GM12892 (cell line): Measurements from ENCODE around the gene KCNMB4.

ENCODE experiments used
- POLR2A ChIP-seq: IDR thresholded peaks from 2 replicates; pipeline ENCODE4 v1.6.1; 2011; ENCODE audit warnings: low read depth, low read length, control low read depth
- POLR2AphosphoS5 ChIP-seq: IDR thresholded peaks from 2 replicates; pipeline ENCODE4 v1.6.1; 2011; ENCODE audit warnings: low read depth, low read length, control low read depth
- TAF1 ChIP-seq: IDR thresholded peaks from 2 replicates; pipeline ENCODE4 v1.6.1; 2011; ENCODE audit warnings: low read depth, mild to moderate bottlenecking, control low read depth, low read length, borderline replicate concordance

- TF ChIP-seq POLR2A: no peak
- TF ChIP-seq TAF1: no peak
- TF ChIP-seq POLR2AphosphoS5: no peak
These were observed 5.9 kb upstream of the KCNMB4 start for GRCh38 chr12:70360218-70360617.
